ENCODE measurements around the gene PDE4D. TPM values are rescaled to one million over a fixed set of nuclear protein-coding genes. Genes with fewer than 3 reads are reported as not detected.

The PDE4D gene
- total RNA-seq, 1 experiment from 2014 or later: 2.1 TPM

DNA sequence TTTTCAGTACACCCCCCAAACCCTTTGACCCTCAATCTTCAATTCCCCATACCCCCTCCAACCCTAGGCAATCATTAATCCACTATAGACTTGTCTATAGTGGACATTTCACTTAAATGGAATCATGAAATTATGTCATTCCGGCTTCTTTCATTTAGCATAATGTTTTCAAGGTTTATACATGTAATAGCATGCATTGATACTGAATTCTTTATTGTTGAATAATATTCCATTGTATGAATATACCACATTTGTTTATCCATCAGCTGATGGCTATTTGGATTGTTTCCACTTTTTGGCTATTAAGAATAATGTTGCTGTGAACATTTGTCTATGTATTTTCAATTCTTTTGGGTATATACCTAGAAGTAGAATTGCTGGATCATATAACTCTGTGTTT is 238.8 kb downstream of the PDE4D start:
- H4K91ac ChIP-seq (ENCODE audit: insufficient read length, low read depth, low read length): no peak overlapping the region
- Mint-ChIP-seq H3K27me3 (ENCODE audit: low read depth) (no peaks in the 10 kb centered on the region), H3K36me3 (ENCODE audit: insufficient read depth in 1 of 3, low read depth in 3 of 3) (no peaks in the 10 kb centered on the region), H3K27ac (no peak overlapping the region), H3K4me1 (no peaks in the 10 kb centered on the region; a peak in 1 of 4 replicates), H3K9me3 (no peaks in the 10 kb centered on the region), H3K4me3 (no peak overlapping the region)
- H3T11ph ChIP-seq (ENCODE audit: low read length): no peak overlapping the region
- H2BK120ac ChIP-seq (ENCODE audit: low read depth, low read length, poor library complexity, severe bottlenecking): no peak overlapping the region
- no peak overlapping the region for H3K23ac ChIP-seq (ENCODE audit: insufficient read length, low read depth, low read length)
- no peak overlapping the region for H2BK20ac ChIP-seq (ENCODE audit: low read depth, low read length, poor library complexity, severe bottlenecking)
- TF ChIP-seq, protein P1, sequence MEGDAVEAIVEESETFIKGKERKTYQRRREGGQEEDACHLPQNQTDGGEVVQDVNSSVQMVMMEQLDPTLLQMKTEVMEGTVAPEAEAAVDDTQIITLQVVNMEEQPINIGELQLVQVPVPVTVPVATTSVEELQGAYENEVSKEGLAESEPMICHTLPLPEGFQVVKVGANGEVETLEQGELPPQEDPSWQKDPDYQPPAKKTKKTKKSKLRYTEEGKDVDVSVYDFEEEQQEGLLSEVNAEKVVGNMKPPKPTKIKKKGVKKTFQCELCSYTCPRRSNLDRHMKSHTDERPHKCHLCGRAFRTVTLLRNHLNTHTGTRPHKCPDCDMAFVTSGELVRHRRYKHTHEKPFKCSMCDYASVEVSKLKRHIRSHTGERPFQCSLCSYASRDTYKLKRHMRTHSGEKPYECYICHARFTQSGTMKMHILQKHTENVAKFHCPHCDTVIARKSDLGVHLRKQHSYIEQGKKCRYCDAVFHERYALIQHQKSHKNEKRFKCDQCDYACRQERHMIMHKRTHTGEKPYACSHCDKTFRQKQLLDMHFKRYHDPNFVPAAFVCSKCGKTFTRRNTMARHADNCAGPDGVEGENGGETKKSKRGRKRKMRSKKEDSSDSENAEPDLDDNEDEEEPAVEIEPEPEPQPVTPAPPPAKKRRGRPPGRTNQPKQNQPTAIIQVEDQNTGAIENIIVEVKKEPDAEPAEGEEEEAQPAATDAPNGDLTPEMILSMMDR (conservative IDR thresholded peaks at IDR 0.05): no peak
- no peak overlapping the region for H4K5ac ChIP-seq (ENCODE audit: insufficient read length, low read depth, low read length)
- H3K4me1 ChIP-seq (ENCODE audit: insufficient read depth, low read length): no peaks in the 10 kb centered on the region
- no peak overlapping the region for H3K4me2 ChIP-seq (ENCODE audit: insufficient read depth, insufficient read length, low read length)
- H2AFZ ChIP-seq (ENCODE audit: low read length): no peak overlapping the region
- no peak overlapping the region for H2BK5ac ChIP-seq (ENCODE audit: insufficient read length, low read length)
- no peak overlapping the region for H4K8ac ChIP-seq (replicated peaks; ENCODE audit: insufficient read length, low read depth, low read length)
- no peak overlapping the region for H2AK5ac ChIP-seq (ENCODE audit: insufficient read length, low read length)
- H4K20me1 ChIP-seq (ENCODE audit: control insufficient read depth, insufficient read depth, insufficient read length): no peaks in the 10 kb centered on the region
- no peak overlapping the region for H2BK12ac ChIP-seq (ENCODE audit: insufficient read length, low read depth, low read length)
- H3K18ac ChIP-seq (ENCODE audit: insufficient read length, low read depth, low read length): no peak overlapping the region
- H3K23me2 ChIP-seq (ENCODE audit: insufficient read length, low read depth, low read length, poor library complexity, severe bottlenecking): no peaks in the 10 kb centered on the region
- no peak overlapping the region for H3K14ac ChIP-seq (ENCODE audit: insufficient read depth, low read length)
- no peaks in the 10 kb centered on the region for H3K27me3 ChIP-seq (ENCODE audit: insufficient read depth, low read length)
- H3K79me2 ChIP-seq (ENCODE audit: insufficient read depth, low read length): no peaks in the 10 kb centered on the region
- no peaks in the 10 kb centered on the region for H3K9me3 ChIP-seq (ENCODE audit: control insufficient read depth, low read depth, low read length)
- no peak overlapping the region for H2BK15ac ChIP-seq (ENCODE audit: low read depth, low read length)
- no peak overlapping the region for H3K4ac ChIP-seq (ENCODE audit: low read depth, low read length)
- H3K9ac ChIP-seq (ENCODE audit: extremely low read depth, insufficient read length, low read length): no peak overlapping the region
- WGBS (ENCODE audit: extremely low coverage, insufficient read length, low lambda C conversion rate): no CpG with 5 or more reads among the region's 1 CpG
- H3K27ac ChIP-seq (ENCODE audit: insufficient read length, low read depth, low read length): no peak overlapping the region
- H3K56ac ChIP-seq (ENCODE audit: insufficient read length, low read depth, low read length): no peak overlapping the region
- no peak for DNase-seq
- H3K79me1 ChIP-seq (ENCODE audit: insufficient read depth, low read depth, low read length, poor library complexity, severe bottlenecking): no peaks in the 10 kb centered on the region
